Ectodermal cell (in vitro differentiated cells): Measurements from ENCODE around the gene NDC80.
A peak's percentile ranks its signal among the peaks of the same experiment; 100 is the strongest.

Experiments used
- H3K27ac ChIP-seq: 2 replicates; pipeline ENCODE4 v1.7.0; 2013; ENCODE audit warnings: mild to moderate bottlenecking, low read depth, low read length; ENCODE audit not compliant: insufficient read depth, poor library complexity, severe bottlenecking
- H3K27me3 ChIP-seq: 2 replicates; pipeline ENCODE4 v1.7.0; 2013; ENCODE audit warnings: mild to moderate bottlenecking, low read length; ENCODE audit not compliant: insufficient read depth, control insufficient read depth, poor library complexity, severe bottlenecking
- H3K36me3 ChIP-seq: one replicate; pipeline ENCODE4 v1.7.0; 2013; ENCODE audit warnings: low read length; ENCODE audit not compliant: control insufficient read depth, insufficient read depth
- H3K4me1 ChIP-seq: one replicate; pipeline ENCODE4 v1.7.0; 2013; ENCODE audit warnings: low read length; ENCODE audit not compliant: control insufficient read depth, insufficient read depth
- H3K4me3 ChIP-seq: 2 replicates; pipeline ENCODE4 v1.7.0; 2013; ENCODE audit warnings: low read depth, low read length, control low read depth; ENCODE audit not compliant: insufficient read depth
- H3K9me3 ChIP-seq: 2 replicates; pipeline ENCODE4 v1.7.0; 2013; ENCODE audit warnings: mild to moderate bottlenecking, low read length, moderate library complexity; ENCODE audit not compliant: control insufficient read depth
- WGBS, 2 experiments: methylation state at CpG; one replicate each; pipeline ENCODE4 v1.1.7; 2013; ENCODE audit warnings: missing lambda C conversion rate in 2 of 2; 5-methylcytosine and 5-hydroxymethylcytosine counted together

NDC80 gene

GRCh38 chr18:2642771-2643170, 71.4 kb downstream of the NDC80 start:
- no peaks in the 10 kb centered on the region for H3K4me1 ChIP-seq
- no peaks in the 10 kb centered on the region for H3K27me3 ChIP-seq
- WGBS, 2 experiments = 100% methylated on average over 1 of the region's 1 CpG
- no peak overlapping the region for H3K4me3 ChIP-seq
- no peak overlapping the region for H3K27ac ChIP-seq
- H3K36me3 ChIP-seq = no peaks in the 10 kb centered on the region
- no peaks in the 10 kb centered on the region for H3K9me3 ChIP-seq

GRCh38 chr18:2644535-2644934, 73.2 kb downstream of the NDC80 start:
- Histone ChIP-seq H3K36me3 (no peaks in the 10 kb centered on the region), H3K4me1 (no peaks in the 10 kb centered on the region), H3K4me3 (no peak overlapping the region), H3K9me3 (no peaks in the 10 kb centered on the region), H3K27me3 (no peaks in the 10 kb centered on the region), H3K27ac (no peak overlapping the region)
- WGBS, 2 experiments = 95 to 96% methylated on average over 1 of the region's 1 CpG

GRCh38 chr18:2651981-2652380, 80.6 kb downstream of the NDC80 start:
- Histone ChIP-seq H3K9me3 (no peaks in the 10 kb centered on the region), H3K4me1 (no peaks in the 10 kb centered on the region), H3K27ac (no peak overlapping the region), H3K4me3 (no peak overlapping the region), H3K27me3 (peaks cover 22% of the 10 kb centered on the region), H3K36me3 (no peaks in the 10 kb centered on the region)
- WGBS, 2 experiments = 100% methylated on average over 1 of the region's 1 CpG; no CpG with 5 or more reads in 1 of the 2 experiments

- 58 to 63% methylated on average over 3 of the region's 4 CpGs for WGBS, 2 experiments
- no peak overlapping the region for H3K27ac ChIP-seq
- H3K9me3 ChIP-seq = no peaks in the 10 kb centered on the region
- H3K4me3 ChIP-seq = no peak overlapping the region
- H3K27me3 ChIP-seq = peaks cover 22% of the 10 kb centered on the region
- no peaks in the 10 kb centered on the region for H3K36me3 ChIP-seq
- peaks cover 4% of the 10 kb centered on the region for H3K4me1 ChIP-seq
These were observed 82.1 kb downstream of the NDC80 start for GRCh38 chr18:2653467-2653866.

- 17 to 19% methylated on average over 11 to 13 of the region's 13 CpGs for WGBS, 2 experiments
- H3K27me3 ChIP-seq = peaks cover 22% of the 10 kb centered on the region
- H3K4me3 ChIP-seq = peak overlapping the region; percentile 95
- H3K27ac ChIP-seq = no peak overlapping the region
- H3K9me3 ChIP-seq = no peaks in the 10 kb centered on the region
- H3K36me3 ChIP-seq = no peaks in the 10 kb centered on the region
- H3K4me1 ChIP-seq = peaks cover 4% of the 10 kb centered on the region
These were observed 83.0 kb downstream of the NDC80 start for GRCh38 chr18:2654169-2654927.

- Histone ChIP-seq H3K4me3 (peak overlapping the region; percentile 95), H3K27ac (peak overlapping the region; percentile 86)
These were observed 83.5 kb downstream of the NDC80 start for GRCh38 chr18:2654928-2655177.

GRCh38 chr18:2655178-2655953, 84.0 kb downstream of the NDC80 start, which contains the start of gene SMCHD1:
Gene SMCHD1 (plus strand): TSS chr18:2655726. CDS start chr18:2656076, 350 bp downstream.
- H3K27me3 ChIP-seq = peaks cover 22% of the 10 kb centered on the region
- H3K9me3 ChIP-seq = no peaks in the 10 kb centered on the region
- no peaks in the 10 kb centered on the region for H3K36me3 ChIP-seq
- peak within 1 kb of the TSS; percentile 86 for H3K27ac ChIP-seq
- peak within 1 kb of the TSS; percentile 95 for H3K4me3 ChIP-seq
- 0% methylated on average over 100 of the region's 100 CpGs for WGBS, 2 experiments
- H3K4me1 ChIP-seq = peaks cover 4% of the 10 kb centered on the region

More at GRCh38 chr18:2654928-2655177, 83.5 kb downstream of the NDC80 start:
- Histone ChIP-seq H3K27me3 (peaks cover 22% of the 10 kb centered on the region), H3K36me3 (no peaks in the 10 kb centered on the region), H3K9me3 (no peaks in the 10 kb centered on the region), H3K4me1 (peaks cover 4% of the 10 kb centered on the region)
- WGBS, 2 experiments = 1% methylated on average over 22 of the region's 22 CpGs

- Histone ChIP-seq H3K27ac (peak overlapping the region; percentile 83), H3K4me3 (peak overlapping the region; percentile 95), H3K27me3 (peaks cover 22% of the 10 kb centered on the region), H3K9me3 (no peaks in the 10 kb centered on the region), H3K36me3 (no peaks in the 10 kb centered on the region), H3K4me1 (peaks cover 4% of the 10 kb centered on the region)
- WGBS, 2 experiments = 0% methylated on average over 37 of the region's 37 CpGs
These were observed 84.5 kb downstream of the NDC80 start for GRCh38 chr18:2655954-2656236.

- Histone ChIP-seq H3K9me3 (no peaks in the 10 kb centered on the region), H3K36me3 (no peaks in the 10 kb centered on the region), H3K27me3 (peaks cover 22% of the 10 kb centered on the region), H3K4me3 (peak overlapping the region; percentile 95), H3K27ac (peak overlapping the region; percentile 83), H3K4me1 (peaks cover 4% of the 10 kb centered on the region)
- WGBS, 2 experiments = 0 to 1% methylated on average over 49 of the region's 49 CpGs
These were observed 85.1 kb downstream of the NDC80 start for GRCh38 chr18:2656237-2656980.

GRCh38 chr18:2656981-2657512, 85.7 kb downstream of the NDC80 start:
- WGBS, 2 experiments = 11 to 19% methylated on average over 10 of the region's 12 CpGs
- no peaks in the 10 kb centered on the region for H3K36me3 ChIP-seq
- peaks cover 22% of the 10 kb centered on the region for H3K27me3 ChIP-seq
- H3K4me1 ChIP-seq = peaks cover 4% of the 10 kb centered on the region
- H3K4me3 ChIP-seq = peak overlapping the region; percentile 95
- H3K27ac ChIP-seq = no peak overlapping the region
- no peaks in the 10 kb centered on the region for H3K9me3 ChIP-seq
